ENCODE results near the gene HYPK.
A peak's percentile ranks its signal among the peaks of the same experiment; 100 is the strongest.

The HYPK gene

GRCh38 chr15:43772624-43773023 lies 27.8 kb upstream of the HYPK start:
- H3K4me3 ChIP-seq (ENCODE audit: low read depth, low read length), result no peak overlapping the region
- TF ChIP-seq, protein P1, sequence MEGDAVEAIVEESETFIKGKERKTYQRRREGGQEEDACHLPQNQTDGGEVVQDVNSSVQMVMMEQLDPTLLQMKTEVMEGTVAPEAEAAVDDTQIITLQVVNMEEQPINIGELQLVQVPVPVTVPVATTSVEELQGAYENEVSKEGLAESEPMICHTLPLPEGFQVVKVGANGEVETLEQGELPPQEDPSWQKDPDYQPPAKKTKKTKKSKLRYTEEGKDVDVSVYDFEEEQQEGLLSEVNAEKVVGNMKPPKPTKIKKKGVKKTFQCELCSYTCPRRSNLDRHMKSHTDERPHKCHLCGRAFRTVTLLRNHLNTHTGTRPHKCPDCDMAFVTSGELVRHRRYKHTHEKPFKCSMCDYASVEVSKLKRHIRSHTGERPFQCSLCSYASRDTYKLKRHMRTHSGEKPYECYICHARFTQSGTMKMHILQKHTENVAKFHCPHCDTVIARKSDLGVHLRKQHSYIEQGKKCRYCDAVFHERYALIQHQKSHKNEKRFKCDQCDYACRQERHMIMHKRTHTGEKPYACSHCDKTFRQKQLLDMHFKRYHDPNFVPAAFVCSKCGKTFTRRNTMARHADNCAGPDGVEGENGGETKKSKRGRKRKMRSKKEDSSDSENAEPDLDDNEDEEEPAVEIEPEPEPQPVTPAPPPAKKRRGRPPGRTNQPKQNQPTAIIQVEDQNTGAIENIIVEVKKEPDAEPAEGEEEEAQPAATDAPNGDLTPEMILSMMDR (IDR thresholded peaks at IDR 0.05; ENCODE audit: borderline replicate concordance, insufficient read depth, low read depth, low read length), result no peak

GRCh38 chr15:43774062-43774461 lies 26.3 kb upstream of the HYPK start:
- H3K4me3 ChIP-seq (ENCODE audit: low read depth, low read length), result no peak overlapping the region

GRCh38 chr15:43775411-43775965 lies 24.9 kb upstream of the HYPK start:
- peak overlapping the region; percentile 65 for H3K4me3 ChIP-seq (ENCODE audit: low read depth, low read length)

More at GRCh38 chr15:43774062-43774461, 26.3 kb upstream of the HYPK start:
- TF ChIP-seq, protein P1 (IDR thresholded peaks at IDR 0.05; ENCODE audit: borderline replicate concordance, insufficient read depth, low read depth, low read length), result no peak

DNA sequence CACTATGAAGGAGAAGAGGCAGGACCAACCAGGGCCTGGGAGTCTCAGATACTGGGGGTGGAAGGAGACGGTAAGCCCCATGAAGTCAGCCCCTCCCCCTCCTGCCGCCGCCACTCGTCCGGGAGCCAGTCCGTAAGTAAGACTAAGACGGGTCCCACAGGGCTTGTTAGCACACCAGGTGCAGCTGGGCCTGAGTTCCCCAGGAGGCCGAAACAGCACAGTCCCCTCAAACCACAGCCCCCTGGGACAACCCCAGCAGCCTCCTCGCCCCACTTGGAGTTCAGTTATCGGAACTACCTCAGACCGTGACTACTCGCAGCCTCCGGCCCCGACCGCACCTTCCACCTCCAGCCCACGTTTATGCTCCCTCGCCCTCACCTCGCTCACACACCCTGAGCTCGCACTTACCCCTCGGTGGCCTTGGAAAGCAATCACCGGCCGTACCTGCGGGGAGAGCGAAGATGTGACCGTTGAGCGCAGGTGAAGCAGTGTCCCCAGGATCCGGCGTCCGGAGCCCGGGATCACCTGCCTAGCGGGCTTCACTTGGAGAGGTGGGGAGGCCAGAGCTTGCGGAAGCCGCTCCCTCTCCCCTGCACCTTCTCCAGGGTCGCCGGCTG lies 24.2 kb upstream of the HYPK start:
- TF ChIP-seq, protein P1 (IDR thresholded peaks at IDR 0.05; ENCODE audit: borderline replicate concordance, insufficient read depth, low read depth, low read length), result no peak

More at GRCh38 chr15:43775411-43775965, 24.9 kb upstream of the HYPK start:
- TF ChIP-seq, protein P1 (IDR thresholded peaks at IDR 0.05; ENCODE audit: borderline replicate concordance, insufficient read depth, low read depth, low read length), result peak; percentile 22; the same call in 1 of the 2 replicates

DNA sequence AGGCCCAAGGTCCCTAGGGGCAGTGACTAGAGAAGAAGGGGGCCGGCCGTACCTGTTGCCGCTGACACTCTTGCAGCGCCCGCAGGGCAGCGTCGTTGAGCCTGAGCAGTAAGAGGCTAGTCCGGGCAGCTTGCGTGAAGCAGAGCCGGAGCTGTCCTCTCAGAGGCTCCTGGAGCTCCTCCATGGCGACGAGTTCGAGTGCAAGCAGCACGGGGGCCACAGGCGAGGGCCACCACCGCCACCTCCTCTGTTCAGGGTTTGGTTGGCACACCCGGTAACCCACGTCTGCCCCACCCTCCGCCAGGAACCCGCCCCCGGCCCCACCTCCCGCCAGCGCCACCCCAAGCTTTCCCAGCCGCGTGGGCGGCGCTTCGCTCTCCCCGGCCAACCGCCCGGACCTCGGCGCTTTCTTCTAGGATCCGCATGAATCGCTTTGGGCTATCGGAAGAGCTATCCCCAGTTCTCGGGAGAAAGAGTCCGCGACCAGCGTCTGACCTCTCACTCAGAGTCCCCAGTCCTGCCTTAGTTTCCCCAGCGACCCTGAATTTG lies 23.6 kb upstream of the HYPK start, which contains the start of gene ELL3:
Gene ELL3, minus strand, starts transcription at position 249 of the 549 bp plus-strand sequence. Its CDS starts 65 bp downstream, at position 184.
- H3K4me3 ChIP-seq (ENCODE audit: low read depth, low read length), result peak within 1 kb of the TSS; percentile 65
- TF ChIP-seq, protein P1 (IDR thresholded peaks at IDR 0.05; ENCODE audit: borderline replicate concordance, insufficient read depth, low read depth, low read length), result no peak

More for the DNA sequence above, 24.2 kb upstream of the HYPK start:
- H3K4me3 ChIP-seq (ENCODE audit: low read depth, low read length), result peak overlapping the region; percentile 65

GRCh38 chr15:43777267-43777914 lies 23.0 kb upstream of the HYPK start:
- peak overlapping the region; percentile 65 for H3K4me3 ChIP-seq (ENCODE audit: low read depth, low read length)
- TF ChIP-seq, protein P1 (IDR thresholded peaks at IDR 0.05; ENCODE audit: borderline replicate concordance, insufficient read depth, low read depth, low read length), result peak; percentile 88

Data from GM12875 (cell line).